WTC11 (cell line): ENCODE data around the gene ENTR1. TPM values are rescaled to one million over a fixed set of nuclear protein-coding genes. Genes with fewer than 3 reads are reported as not detected.

ENCODE experiments used
- ATAC-seq: fragments of 200-7000 bp; cut with Tn5 transposase; 2 replicates; pipeline ENCODE4 v1.10.0; 2021; ENCODE audit warnings: mild to moderate bottlenecking, moderate library complexity
- CTCF ChIA-PET: fragments of 300-600 bp; sonication (Branson Sonifier 250); formaldehyde crosslinking; loops from one replicate; lab custom pipeline; 2021; ENCODE audit warnings: antibody characterized with exemption; lab: Charles Lee
- POLR2A ChIA-PET: fragments of 350-600 bp; sonication (Branson Sonifier 250); formaldehyde crosslinking; loops from one replicate; lab custom pipeline; 2021; ENCODE audit warnings: antibody characterized with exemption; lab: Charles Lee
- DNase-seq: peaks from one replicate; pipeline ENCODE4 v3.0.0; 2021; ENCODE audit warnings: low spot score
- H3K27ac Mint-ChIP-seq: 2 replicates; pipeline ENCODE4 v1.8.0; 2021; ENCODE audit warnings: mixed read lengths
- H3K27me3 Mint-ChIP-seq: 2 replicates; pipeline ENCODE4 v1.8.0; 2021; ENCODE audit warnings: low read depth, mild to moderate bottlenecking, moderate library complexity, mixed read lengths
- H3K36me3 Mint-ChIP-seq: 2 replicates; pipeline ENCODE4 v1.8.0; 2021; ENCODE audit warnings: mixed read lengths
- H3K4me1 Mint-ChIP-seq: 2 replicates; pipeline ENCODE4 v1.8.0; 2022; ENCODE audit warnings: mixed read lengths
- H3K4me3 Mint-ChIP-seq: 2 replicates; pipeline ENCODE4 v1.8.0; 2021; ENCODE audit warnings: mild to moderate bottlenecking, moderate library complexity, mixed read lengths
- H3K9me3 Mint-ChIP-seq: 2 replicates; pipeline ENCODE4 v1.8.0; 2021; ENCODE audit warnings: mixed read lengths
- ELF4 ChIP-seq: sonication (generic); formaldehyde crosslinking; IDR thresholded peaks from 2 replicates; pipeline ENCODE4 v1.8.1; 2022; ENCODE audit warnings: low read depth, mild to moderate bottlenecking, moderate library complexity, missing genetic modification reagents
- ESRRA ChIP-seq: sonication (generic); formaldehyde crosslinking; IDR thresholded peaks from 2 replicates; pipeline ENCODE4 v1.8.1; 2022; ENCODE audit warnings: mild to moderate bottlenecking, missing genetic modification reagents, borderline replicate concordance
- FOXK1 ChIP-seq: sonication (generic); formaldehyde crosslinking; IDR thresholded peaks from 2 replicates; pipeline ENCODE4 v1.8.0; 2022; ENCODE audit warnings: mild to moderate bottlenecking, moderate library complexity, missing genetic modification reagents
- GABPB1 ChIP-seq: sonication (generic); formaldehyde crosslinking; IDR thresholded peaks from 2 replicates; pipeline ENCODE4 v1.8.1; 2023; ENCODE audit warnings: mild to moderate bottlenecking, missing genetic modification reagents
- GTF2I ChIP-seq: fragments of 250-450 bp; sonication (Bioruptor Pico); conservative IDR thresholded peaks from 2 replicates; pipeline ENCODE4 v1.4.0; 2021; ENCODE audit warnings: mild to moderate bottlenecking
- NR2C2 ChIP-seq: sonication (generic); formaldehyde crosslinking; IDR thresholded peaks from 2 replicates; pipeline ENCODE4 v1.8.0; 2022; ENCODE audit warnings: mild to moderate bottlenecking, missing genetic modification reagents
- PRRX2 ChIP-seq: fragments of 250-450 bp; sonication (Bioruptor Pico); IDR thresholded peaks from 2 replicates; pipeline ENCODE4 v1.8.0; 2021; ENCODE audit warnings: mild to moderate bottlenecking
- SOX15 ChIP-seq: fragments of 250-450 bp; sonication (Bioruptor Pico); IDR thresholded peaks from 2 replicates; pipeline ENCODE4 v1.9.0; 2021; ENCODE audit warnings: mild to moderate bottlenecking
- TCF7 ChIP-seq: sonication (generic); formaldehyde crosslinking; IDR thresholded peaks from 2 replicates; pipeline ENCODE4 v1.8.0; 2022; ENCODE audit warnings: mild to moderate bottlenecking, low read depth, missing genetic modification reagents, moderate library complexity
- ZBTB21 ChIP-seq: sonication (generic); formaldehyde crosslinking; IDR thresholded peaks from 2 replicates; pipeline ENCODE4 v1.8.1; 2023; ENCODE audit warnings: mild to moderate bottlenecking, missing genetic modification reagents, borderline replicate concordance
- ZNF138 ChIP-seq: sonication (generic); formaldehyde crosslinking; conservative IDR thresholded peaks from 2 replicates; pipeline ENCODE4 v1.8.1; 2022; ENCODE audit warnings: mild to moderate bottlenecking, moderate library complexity, missing genetic modification reagents
- ZNF232 ChIP-seq: sonication (generic); formaldehyde crosslinking; IDR thresholded peaks from 2 replicates; pipeline ENCODE4 v1.8.0; 2022; ENCODE audit warnings: mild to moderate bottlenecking, missing genetic modification reagents
- ZNF317 ChIP-seq: sonication (generic); formaldehyde crosslinking; IDR thresholded peaks from 2 replicates; pipeline ENCODE4 v1.8.1; 2023; ENCODE audit warnings: low read depth, mild to moderate bottlenecking, moderate library complexity, missing genetic modification reagents, borderline replicate concordance
- total RNA-seq: library from RNA; stranded (reverse); gene quantifications from 3 replicates; pipeline ENCODE4 v1.2.3, GENCODE V29; 2021
- TF ChIP-seq, protein P1 (sequence below): sonication (generic); formaldehyde crosslinking; IDR thresholded peaks from 2 replicates; pipeline ENCODE4 v1.8.1; 2022; ENCODE audit warnings: mild to moderate bottlenecking, moderate library complexity, missing genetic modification reagents
- TF ChIP-seq, protein P2 (sequence below): sonication (generic); formaldehyde crosslinking; IDR thresholded peaks from 2 replicates; pipeline ENCODE4 v1.8.1; 2023; ENCODE audit warnings: mild to moderate bottlenecking, missing genetic modification reagents
- TF ChIP-seq, protein P3 (sequence below): sonication (generic); formaldehyde crosslinking; IDR thresholded peaks from 2 replicates; pipeline ENCODE4 v1.8.1; 2023; ENCODE audit warnings: mild to moderate bottlenecking, missing genetic modification reagents, moderate library complexity
- TF ChIP-seq, protein P4 (sequence below): sonication (generic); formaldehyde crosslinking; IDR thresholded peaks from 2 replicates; pipeline ENCODE4 v1.8.0; 2022; ENCODE audit warnings: missing genetic modification reagents
- TF ChIP-seq, protein P5 (sequence below): sonication (generic); formaldehyde crosslinking; IDR thresholded peaks from 2 replicates; pipeline ENCODE4 v1.8.0; 2023; ENCODE audit warnings: missing genetic modification reagents, mild to moderate bottlenecking, borderline replicate concordance

Gene ENTR1
- total RNA-seq, 1 experiment from 2014 or later, result 140 TPM

- DNase-seq (peak; percentile 33), ATAC-seq (no peak)
- Mint-ChIP-seq H3K9me3 (no peaks in the 10 kb centered on the region), H3K27ac (no peak overlapping the region), H3K27me3 (no peaks in the 10 kb centered on the region), H3K4me1 (peaks cover 5% of the 10 kb centered on the region), H3K4me3 (peak overlapping the region; percentile 25; the same call in 1 of the 2 replicates), H3K36me3 (no peaks in the 10 kb centered on the region)
- ChIA-PET CTCF (interaction anchor here (0.5 to 3.8 kb wide), 28 partner anchors 8 to 268 kb away, joined by 3 to 41 read pairs (median 4); partner anchors contain the start of gene CARD9), POLR2A (interaction anchor here (0.9 to 1.9 kb wide), 3 partner anchors 8 to 40 kb away, joined by 3 to 8 read pairs (median 4); no protein-coding TSS in a partner anchor)
- no peak for TF ChIP-seq ZNF232
- TF ChIP-seq ZBTB21 (CRISPR knock-in tag), result 0 out of 2 replicates have a peak, but pooled peaks have one; percentile 28
- TF ChIP-seq GTF2I, result no peak
- no peak for TF ChIP-seq GABPB1 (CRISPR knock-in tag)
- TF ChIP-seq, protein P1, sequence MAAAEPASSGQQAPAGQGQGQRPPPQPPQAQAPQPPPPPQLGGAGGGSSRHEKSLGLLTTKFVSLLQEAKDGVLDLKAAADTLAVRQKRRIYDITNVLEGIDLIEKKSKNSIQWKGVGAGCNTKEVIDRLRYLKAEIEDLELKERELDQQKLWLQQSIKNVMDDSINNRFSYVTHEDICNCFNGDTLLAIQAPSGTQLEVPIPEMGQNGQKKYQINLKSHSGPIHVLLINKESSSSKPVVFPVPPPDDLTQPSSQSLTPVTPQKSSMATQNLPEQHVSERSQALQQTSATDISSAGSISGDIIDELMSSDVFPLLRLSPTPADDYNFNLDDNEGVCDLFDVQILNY (CRISPR knock-in tag), result peak; percentile 4; the same call in 1 of the 2 replicates
- TF ChIP-seq ZNF317 (CRISPR knock-in tag), result 0 out of 2 replicates have a peak, but pooled peaks have one; percentile 9
- TF ChIP-seq FOXK1 (CRISPR knock-in tag), result no peak
- TF ChIP-seq, protein P2, sequence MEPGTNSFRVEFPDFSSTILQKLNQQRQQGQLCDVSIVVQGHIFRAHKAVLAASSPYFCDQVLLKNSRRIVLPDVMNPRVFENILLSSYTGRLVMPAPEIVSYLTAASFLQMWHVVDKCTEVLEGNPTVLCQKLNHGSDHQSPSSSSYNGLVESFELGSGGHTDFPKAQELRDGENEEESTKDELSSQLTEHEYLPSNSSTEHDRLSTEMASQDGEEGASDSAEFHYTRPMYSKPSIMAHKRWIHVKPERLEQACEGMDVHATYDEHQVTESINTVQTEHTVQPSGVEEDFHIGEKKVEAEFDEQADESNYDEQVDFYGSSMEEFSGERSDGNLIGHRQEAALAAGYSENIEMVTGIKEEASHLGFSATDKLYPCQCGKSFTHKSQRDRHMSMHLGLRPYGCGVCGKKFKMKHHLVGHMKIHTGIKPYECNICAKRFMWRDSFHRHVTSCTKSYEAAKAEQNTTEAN (CRISPR knock-in tag), result no peak
- TF ChIP-seq, protein P3, sequence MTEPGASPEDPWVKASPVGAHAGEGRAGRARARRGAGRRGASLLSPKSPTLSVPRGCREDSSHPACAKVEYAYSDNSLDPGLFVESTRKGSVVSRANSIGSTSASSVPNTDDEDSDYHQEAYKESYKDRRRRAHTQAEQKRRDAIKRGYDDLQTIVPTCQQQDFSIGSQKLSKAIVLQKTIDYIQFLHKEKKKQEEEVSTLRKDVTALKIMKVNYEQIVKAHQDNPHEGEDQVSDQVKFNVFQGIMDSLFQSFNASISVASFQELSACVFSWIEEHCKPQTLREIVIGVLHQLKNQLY (CRISPR knock-in tag), result peak; percentile 19; the same call in 1 of the 2 replicates
Observed at GRCh38 chr9:136363949-136364748, 46.3 kb downstream of the ENTR1 start.

DNA sequence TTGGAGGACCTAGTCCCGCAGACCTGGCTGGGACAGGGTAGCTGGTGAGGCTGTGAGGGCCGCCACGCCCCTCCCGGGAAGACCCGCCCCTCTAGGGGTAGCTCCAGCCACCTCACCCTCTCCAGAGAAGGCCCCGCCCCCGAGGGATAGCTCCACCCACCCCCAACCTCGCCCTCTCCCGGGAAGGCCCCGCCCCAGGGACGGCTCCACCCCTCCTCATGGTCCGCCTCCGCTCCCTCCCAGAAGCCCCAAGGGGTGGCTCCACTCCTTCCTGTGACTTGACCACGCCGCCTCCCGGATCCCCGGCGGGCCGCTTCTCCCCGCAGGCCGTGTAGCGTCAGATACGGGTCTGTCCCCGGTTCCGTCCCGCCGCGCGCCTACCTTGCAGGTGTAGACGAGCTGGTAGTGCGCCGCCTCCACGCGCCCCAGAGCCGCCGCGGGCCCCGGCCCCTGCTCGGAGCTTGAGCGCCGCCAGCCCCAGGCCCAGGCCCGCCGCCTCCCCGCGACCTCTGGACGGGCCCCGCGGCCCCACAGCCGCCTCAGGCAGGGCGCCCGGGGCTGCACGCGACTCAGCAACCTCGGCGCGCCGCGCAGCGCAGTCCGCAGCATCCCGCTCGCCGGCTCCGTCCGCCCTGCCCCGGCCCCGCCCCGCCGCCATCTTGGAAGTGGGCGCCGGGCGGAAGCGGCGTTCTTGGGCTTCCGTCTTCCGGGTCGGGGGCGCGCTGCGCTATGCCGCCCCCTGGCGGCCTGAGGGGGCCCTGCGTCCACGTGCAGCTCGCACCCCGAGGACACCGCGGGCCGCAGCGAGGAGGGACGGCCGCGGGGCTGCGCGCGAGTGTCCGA, 47.1 kb downstream of the ENTR1 start, which contains the start of gene DNLZ:
TSS of gene DNLZ (minus strand) at position 639 of the 843 bp plus-strand sequence. CDS start at position 609, 30 bp downstream.
- H3K4me3 Mint-ChIP-seq, result peak within 1 kb of the TSS; percentile 71
- ChIA-PET CTCF (interaction anchor here (0.5 to 3.8 kb wide), 47 partner anchors 8 to 612 kb away, joined by 3 to 41 read pairs (median 4); partner anchors contain the start of genes CARD9, INPP5E and SNAPC4), POLR2A (interaction anchor here (0.7 to 1.9 kb wide), 10 partner anchors 9 to 75 kb away, joined by 3 to 8 read pairs (median 3); partner anchors contain the start of genes ENTR1 and PMPCA)
- DNase-seq (peak; percentile 98), ATAC-seq (peak; percentile 93)
- no peaks in the 10 kb centered on the region for H3K36me3 Mint-ChIP-seq
- H3K4me1 Mint-ChIP-seq, result peaks cover 5% of the 10 kb centered on the region
- no peaks in the 10 kb centered on the region for H3K9me3 Mint-ChIP-seq
- H3K27ac Mint-ChIP-seq, result peak within 1 kb of the TSS; percentile 45
- no peaks in the 10 kb centered on the region for H3K27me3 Mint-ChIP-seq
- TF ChIP-seq, protein P4, sequence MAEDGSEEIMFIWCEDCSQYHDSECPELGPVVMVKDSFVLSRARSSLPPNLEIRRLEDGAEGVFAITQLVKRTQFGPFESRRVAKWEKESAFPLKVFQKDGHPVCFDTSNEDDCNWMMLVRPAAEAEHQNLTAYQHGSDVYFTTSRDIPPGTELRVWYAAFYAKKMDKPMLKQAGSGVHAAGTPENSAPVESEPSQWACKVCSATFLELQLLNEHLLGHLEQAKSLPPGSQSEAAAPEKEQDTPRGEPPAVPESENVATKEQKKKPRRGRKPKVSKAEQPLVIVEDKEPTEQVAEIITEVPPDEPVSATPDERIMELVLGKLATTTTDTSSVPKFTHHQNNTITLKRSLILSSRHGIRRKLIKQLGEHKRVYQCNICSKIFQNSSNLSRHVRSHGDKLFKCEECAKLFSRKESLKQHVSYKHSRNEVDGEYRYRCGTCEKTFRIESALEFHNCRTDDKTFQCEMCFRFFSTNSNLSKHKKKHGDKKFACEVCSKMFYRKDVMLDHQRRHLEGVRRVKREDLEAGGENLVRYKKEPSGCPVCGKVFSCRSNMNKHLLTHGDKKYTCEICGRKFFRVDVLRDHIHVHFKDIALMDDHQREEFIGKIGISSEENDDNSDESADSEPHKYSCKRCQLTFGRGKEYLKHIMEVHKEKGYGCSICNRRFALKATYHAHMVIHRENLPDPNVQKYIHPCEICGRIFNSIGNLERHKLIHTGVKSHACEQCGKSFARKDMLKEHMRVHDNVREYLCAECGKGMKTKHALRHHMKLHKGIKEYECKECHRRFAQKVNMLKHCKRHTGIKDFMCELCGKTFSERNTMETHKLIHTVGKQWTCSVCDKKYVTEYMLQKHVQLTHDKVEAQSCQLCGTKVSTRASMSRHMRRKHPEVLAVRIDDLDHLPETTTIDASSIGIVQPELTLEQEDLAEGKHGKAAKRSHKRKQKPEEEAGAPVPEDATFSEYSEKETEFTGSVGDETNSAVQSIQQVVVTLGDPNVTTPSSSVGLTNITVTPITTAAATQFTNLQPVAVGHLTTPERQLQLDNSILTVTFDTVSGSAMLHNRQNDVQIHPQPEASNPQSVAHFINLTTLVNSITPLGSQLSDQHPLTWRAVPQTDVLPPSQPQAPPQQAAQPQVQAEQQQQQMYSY (CRISPR knock-in tag), result no peak
- TF ChIP-seq SOX15 (no peak), ZNF138 (CRISPR knock-in tag) (no peak; the same call in 1 of the 2 replicates), GTF2I (no peak), ESRRA (CRISPR knock-in tag) (peak; percentile 91; the same call in 1 of the 2 replicates), ELF4 (CRISPR knock-in tag) (peak; percentile 83), FOXK1 (CRISPR knock-in tag) (peak; percentile 91), TCF7 (CRISPR knock-in tag) (peak; percentile 91), PRRX2 (no peak), NR2C2 (CRISPR knock-in tag) (peak; percentile 80)
- TF ChIP-seq, protein P5, sequence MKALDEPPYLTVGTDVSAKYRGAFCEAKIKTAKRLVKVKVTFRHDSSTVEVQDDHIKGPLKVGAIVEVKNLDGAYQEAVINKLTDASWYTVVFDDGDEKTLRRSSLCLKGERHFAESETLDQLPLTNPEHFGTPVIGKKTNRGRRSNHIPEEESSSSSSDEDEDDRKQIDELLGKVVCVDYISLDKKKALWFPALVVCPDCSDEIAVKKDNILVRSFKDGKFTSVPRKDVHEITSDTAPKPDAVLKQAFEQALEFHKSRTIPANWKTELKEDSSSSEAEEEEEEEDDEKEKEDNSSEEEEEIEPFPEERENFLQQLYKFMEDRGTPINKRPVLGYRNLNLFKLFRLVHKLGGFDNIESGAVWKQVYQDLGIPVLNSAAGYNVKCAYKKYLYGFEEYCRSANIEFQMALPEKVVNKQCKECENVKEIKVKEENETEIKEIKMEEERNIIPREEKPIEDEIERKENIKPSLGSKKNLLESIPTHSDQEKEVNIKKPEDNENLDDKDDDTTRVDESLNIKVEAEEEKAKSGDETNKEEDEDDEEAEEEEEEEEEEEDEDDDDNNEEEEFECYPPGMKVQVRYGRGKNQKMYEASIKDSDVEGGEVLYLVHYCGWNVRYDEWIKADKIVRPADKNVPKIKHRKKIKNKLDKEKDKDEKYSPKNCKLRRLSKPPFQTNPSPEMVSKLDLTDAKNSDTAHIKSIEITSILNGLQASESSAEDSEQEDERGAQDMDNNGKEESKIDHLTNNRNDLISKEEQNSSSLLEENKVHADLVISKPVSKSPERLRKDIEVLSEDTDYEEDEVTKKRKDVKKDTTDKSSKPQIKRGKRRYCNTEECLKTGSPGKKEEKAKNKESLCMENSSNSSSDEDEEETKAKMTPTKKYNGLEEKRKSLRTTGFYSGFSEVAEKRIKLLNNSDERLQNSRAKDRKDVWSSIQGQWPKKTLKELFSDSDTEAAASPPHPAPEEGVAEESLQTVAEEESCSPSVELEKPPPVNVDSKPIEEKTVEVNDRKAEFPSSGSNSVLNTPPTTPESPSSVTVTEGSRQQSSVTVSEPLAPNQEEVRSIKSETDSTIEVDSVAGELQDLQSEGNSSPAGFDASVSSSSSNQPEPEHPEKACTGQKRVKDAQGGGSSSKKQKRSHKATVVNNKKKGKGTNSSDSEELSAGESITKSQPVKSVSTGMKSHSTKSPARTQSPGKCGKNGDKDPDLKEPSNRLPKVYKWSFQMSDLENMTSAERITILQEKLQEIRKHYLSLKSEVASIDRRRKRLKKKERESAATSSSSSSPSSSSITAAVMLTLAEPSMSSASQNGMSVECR (CRISPR knock-in tag), result peak; percentile 97
